ENCODE data around the gene GTF2E1.

GRCh38 chr3:120795017-120795648 is 52.6 kb downstream of the GTF2E1 start:
- TF ChIP-seq, protein P1, sequence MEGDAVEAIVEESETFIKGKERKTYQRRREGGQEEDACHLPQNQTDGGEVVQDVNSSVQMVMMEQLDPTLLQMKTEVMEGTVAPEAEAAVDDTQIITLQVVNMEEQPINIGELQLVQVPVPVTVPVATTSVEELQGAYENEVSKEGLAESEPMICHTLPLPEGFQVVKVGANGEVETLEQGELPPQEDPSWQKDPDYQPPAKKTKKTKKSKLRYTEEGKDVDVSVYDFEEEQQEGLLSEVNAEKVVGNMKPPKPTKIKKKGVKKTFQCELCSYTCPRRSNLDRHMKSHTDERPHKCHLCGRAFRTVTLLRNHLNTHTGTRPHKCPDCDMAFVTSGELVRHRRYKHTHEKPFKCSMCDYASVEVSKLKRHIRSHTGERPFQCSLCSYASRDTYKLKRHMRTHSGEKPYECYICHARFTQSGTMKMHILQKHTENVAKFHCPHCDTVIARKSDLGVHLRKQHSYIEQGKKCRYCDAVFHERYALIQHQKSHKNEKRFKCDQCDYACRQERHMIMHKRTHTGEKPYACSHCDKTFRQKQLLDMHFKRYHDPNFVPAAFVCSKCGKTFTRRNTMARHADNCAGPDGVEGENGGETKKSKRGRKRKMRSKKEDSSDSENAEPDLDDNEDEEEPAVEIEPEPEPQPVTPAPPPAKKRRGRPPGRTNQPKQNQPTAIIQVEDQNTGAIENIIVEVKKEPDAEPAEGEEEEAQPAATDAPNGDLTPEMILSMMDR (optimal IDR thresholded peaks at IDR 0.05 in 1 of 3, IDR thresholded peaks at IDR 0.05 in 1 of 3, conservative IDR thresholded peaks at IDR 0.05 in 1 of 3; ENCODE audit: extremely low read depth in 1 of 3, insufficient read depth in 2 of 3, low read length in 3 of 3), result peak; percentile 78 to 80 (median 80)
- TF ChIP-seq EZH2 (IDR thresholded peaks at IDR 0.05; ENCODE audit: low read length), result no peak
